Right atrium auricular region (tissue), 2 donors: Measurements from ENCODE around the gene SUSD4. TPM values are rescaled to one million over a fixed set of nuclear protein-coding genes. Genes with fewer than 3 reads are reported as not detected.
"Not testable (repeated sequence)": the region's sequence is repeated elsewhere in the genome, so short reads cannot be mapped to it uniquely, and the experiment has no call there.

ENCODE experiments used
- DNase-seq: peaks from one replicate; pipeline ENCODE4 v3.0.0-alpha.2; 2019; ENCODE audit warnings: low spot score
- H3K27ac ChIP-seq, 2 donors: fragments of 200-600 bp; sonication (generic); 1 replicate in 1 of 2; 2 replicates in 1 of 2; pipeline ENCODE4 v1.5.1; 2016 to 2019
- H3K27me3 ChIP-seq, 2 donors: fragments of 200-600 bp; sonication (generic); one replicate each; pipeline versions ENCODE4 v1.5.1 to v1.6.0; 2017 to 2019
- H3K36me3 ChIP-seq: fragments of 200-600 bp; sonication (generic); one replicate; pipeline ENCODE4 v1.5.1; 2016
- H3K4me1 ChIP-seq, 2 donors: fragments of 200-600 bp; sonication (generic); one replicate each; pipeline versions ENCODE4 v1.5.1 to v1.6.0; 2017 to 2019
- H3K4me3 ChIP-seq, 2 donors: fragments of 200-600 bp; sonication (generic); 1 replicate in 1 of 2; 2 replicates in 1 of 2; pipeline ENCODE4 v1.5.1; 2017 to 2019; ENCODE audit warnings: mild to moderate bottlenecking in 1 of 2, moderate library complexity in 1 of 2
- H3K9me3 ChIP-seq, 2 donors: fragments of 200-600 bp; sonication (generic); one replicate each; pipeline ENCODE4 v1.5.1; 2019
- total RNA-seq, 2 donors: library from RNA; depleted of rRNA; stranded (reverse); fragments of >200 nt; gene quantifications; one replicate each; pipeline ENCODE4 v1.1.0, GENCODE V29; 2016
- TF ChIP-seq, protein P1 (sequence below), 2 donors: fragments of 200-600 bp; sonication (generic); IDR thresholded peaks; one replicate each; pipeline ENCODE4 v1.5.1; 2019; ENCODE audit warnings: antibody characterized with exemption in 2 of 2

The SUSD4 gene
- total RNA-seq, 2 donors from 2014 or later, result 8.9 to 17.7 TPM

DNA sequence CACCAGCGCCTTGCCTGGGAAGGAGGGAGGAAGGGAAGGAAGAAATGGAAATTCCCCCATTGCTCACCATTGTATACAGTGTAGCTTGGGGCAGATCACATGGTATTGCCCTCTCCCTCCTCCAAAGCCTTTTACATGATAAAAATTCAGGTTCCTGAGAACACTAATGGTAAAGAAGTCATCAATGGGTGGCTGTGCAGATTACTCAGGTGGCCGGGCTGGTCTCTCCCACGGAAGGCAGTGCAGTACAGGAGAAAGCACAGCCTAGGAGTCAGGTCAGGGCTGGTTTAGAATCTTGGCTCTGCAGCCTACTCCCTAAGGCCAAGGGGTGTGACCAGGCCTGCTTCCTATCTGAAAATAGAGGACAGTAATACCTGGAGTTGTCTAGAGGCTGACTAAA lies 107.9 kb downstream of the SUSD4 start:
- DNase-seq, result no peak
- Histone ChIP-seq H3K27ac (no peak overlapping the region), H3K4me3 (no peak overlapping the region), H3K4me1 (no peaks in the 10 kb centered on the region), H3K9me3 (no peaks in the 10 kb centered on the region), H3K36me3 (no peaks in the 10 kb centered on the region), H3K27me3 (no peaks in the 10 kb centered on the region)
- TF ChIP-seq, protein P1, sequence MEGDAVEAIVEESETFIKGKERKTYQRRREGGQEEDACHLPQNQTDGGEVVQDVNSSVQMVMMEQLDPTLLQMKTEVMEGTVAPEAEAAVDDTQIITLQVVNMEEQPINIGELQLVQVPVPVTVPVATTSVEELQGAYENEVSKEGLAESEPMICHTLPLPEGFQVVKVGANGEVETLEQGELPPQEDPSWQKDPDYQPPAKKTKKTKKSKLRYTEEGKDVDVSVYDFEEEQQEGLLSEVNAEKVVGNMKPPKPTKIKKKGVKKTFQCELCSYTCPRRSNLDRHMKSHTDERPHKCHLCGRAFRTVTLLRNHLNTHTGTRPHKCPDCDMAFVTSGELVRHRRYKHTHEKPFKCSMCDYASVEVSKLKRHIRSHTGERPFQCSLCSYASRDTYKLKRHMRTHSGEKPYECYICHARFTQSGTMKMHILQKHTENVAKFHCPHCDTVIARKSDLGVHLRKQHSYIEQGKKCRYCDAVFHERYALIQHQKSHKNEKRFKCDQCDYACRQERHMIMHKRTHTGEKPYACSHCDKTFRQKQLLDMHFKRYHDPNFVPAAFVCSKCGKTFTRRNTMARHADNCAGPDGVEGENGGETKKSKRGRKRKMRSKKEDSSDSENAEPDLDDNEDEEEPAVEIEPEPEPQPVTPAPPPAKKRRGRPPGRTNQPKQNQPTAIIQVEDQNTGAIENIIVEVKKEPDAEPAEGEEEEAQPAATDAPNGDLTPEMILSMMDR (IDR thresholded peaks at IDR 0.05), result no peak

DNA sequence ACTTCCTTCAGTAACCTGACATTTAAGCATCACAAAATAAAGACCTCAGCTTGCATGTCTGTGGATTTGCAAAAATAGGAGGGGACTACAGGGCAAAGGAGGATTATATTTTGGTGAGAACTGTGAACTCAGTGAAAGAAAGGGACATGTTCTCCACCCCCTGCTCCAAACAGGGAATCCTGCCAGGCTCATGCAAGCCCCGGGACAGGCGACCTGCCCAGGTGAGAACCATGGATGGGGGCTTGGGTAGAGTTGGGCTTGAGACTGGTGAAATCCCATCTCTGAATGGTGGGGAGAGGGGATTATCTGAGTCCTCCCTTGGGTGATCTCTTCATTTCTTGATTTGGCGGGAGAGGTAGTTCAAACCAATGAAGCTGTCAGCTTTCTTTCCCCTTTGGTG lies 110.1 kb downstream of the SUSD4 start:
- Histone ChIP-seq H3K36me3 (no peaks in the 10 kb centered on the region), H3K9me3 (no peaks in the 10 kb centered on the region), H3K27ac (no peak overlapping the region), H3K4me3 (no peak overlapping the region), H3K4me1 (no peaks in the 10 kb centered on the region), H3K27me3 (no peaks in the 10 kb centered on the region)
- DNase-seq, result peak; percentile 49
- TF ChIP-seq, protein P1 (IDR thresholded peaks at IDR 0.05), result no peak

DNA sequence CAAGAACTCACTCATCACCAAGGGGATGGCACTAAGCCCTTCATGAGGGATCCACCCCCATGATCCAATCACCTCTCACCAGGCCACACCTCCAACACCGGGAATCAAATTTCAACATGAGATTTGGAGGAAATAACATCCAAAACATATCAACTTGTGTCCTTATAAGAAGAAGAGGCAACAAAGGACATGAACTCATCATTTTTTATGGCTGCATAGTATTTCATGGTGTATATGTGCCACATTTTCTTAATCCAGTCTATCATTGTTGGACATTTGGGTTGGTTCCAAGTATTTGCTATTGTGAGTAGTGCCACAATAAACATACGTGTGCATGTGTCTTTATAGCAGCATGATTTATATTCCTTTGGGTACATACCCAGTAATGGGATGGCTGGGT lies 112.6 kb downstream of the SUSD4 start:
- H3K9me3 ChIP-seq, H3K4me1 ChIP-seq, H3K36me3 ChIP-seq, H3K27ac ChIP-seq, H3K4me3 ChIP-seq, H3K27me3 ChIP-seq, DNase-seq: not testable (repeated sequence)

DNA sequence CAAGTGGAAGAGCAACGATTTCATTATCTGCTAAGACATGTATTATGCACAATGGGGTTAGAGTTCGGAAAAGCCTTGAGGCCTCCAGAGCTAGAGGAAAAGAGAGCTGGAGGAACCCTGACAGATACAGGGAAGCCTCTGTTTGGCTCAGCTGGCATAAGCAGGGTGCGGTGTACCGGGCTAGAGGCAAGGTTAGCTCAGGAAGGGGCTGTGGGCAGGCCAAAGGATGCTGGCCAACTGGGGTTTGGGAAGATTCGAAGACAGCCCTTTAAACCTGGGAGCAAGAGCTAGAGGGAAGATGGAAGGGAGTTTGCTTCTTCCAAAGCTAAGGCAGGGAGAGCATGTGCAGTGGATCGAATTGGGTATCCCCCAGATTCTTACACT lies 113.4 kb downstream of the SUSD4 start:
- DNase-seq, result peak; percentile 9
- Histone ChIP-seq H3K27me3 (no peaks in the 10 kb centered on the region), H3K4me1 (no peaks in the 10 kb centered on the region), H3K9me3 (no peaks in the 10 kb centered on the region), H3K4me3 (no peak overlapping the region), H3K27ac (no peak overlapping the region), H3K36me3 (no peaks in the 10 kb centered on the region)
- TF ChIP-seq, protein P1 (IDR thresholded peaks at IDR 0.05), result no peak

DNA sequence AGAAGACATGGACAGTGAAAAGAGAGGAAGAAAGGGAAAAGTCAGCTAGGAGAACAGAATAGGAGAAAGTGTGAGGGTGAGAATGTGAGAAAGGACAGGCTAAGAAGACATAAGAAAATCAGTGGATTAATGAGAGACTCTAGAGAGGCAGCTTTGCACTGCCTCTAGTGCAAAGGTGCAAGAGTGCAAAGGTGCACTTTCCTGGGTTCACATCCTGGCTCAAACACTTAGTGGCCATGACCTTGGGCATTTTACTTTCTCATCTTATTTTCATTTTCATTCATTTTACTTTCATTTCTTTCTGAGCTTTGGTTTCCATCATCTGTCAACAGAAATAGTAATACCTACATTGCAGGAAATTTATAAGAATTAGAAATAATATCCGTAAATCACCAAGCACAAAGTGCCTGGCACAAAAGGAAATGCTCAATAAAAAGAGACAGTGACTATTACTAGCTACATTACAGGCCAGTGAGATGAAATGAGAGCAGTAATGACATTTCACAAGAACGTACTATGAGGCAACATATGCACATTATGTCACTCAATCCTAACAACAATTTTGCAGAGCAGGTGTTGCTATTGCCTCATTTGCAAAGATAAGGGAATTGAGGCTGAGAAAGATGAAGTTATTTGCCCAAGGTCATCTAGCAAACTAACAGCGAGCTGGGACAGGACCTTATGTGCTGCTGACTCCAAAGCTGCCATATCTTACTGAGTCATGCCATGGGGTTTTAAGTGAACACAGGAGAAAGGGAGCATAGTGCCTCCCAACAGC lies 113.9 kb downstream of the SUSD4 start:
- Histone ChIP-seq H3K4me3 (no peak overlapping the region), H3K27ac (no peak overlapping the region), H3K36me3 (no peaks in the 10 kb centered on the region), H3K27me3 (no peaks in the 10 kb centered on the region), H3K9me3 (no peaks in the 10 kb centered on the region), H3K4me1 (no peaks in the 10 kb centered on the region)
- TF ChIP-seq, protein P1 (IDR thresholded peaks at IDR 0.05), result no peak
- peak; percentile 9 for DNase-seq

DNA sequence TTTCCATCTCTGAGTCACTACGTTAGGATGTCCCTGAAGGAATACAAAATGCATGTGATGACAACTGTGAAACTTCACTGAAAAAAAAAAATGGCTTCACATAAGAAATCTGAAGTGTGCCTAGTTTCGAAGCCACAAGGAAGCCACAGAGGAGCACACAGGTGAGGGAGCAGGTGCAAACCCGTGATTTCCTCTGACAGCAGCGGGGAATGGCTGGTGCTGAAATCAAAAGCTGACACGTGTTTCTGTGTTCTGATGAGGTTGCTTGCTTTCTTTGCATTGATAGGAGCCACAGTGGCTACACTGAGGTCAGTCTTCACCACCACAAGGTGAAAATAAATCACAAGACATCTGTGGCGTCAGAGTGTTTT lies 115.2 kb downstream of the SUSD4 start:
- TF ChIP-seq, protein P1 (IDR thresholded peaks at IDR 0.05), result no peak
- Histone ChIP-seq H3K4me3 (no peak overlapping the region), H3K27ac (no peak overlapping the region), H3K4me1 (no peaks in the 10 kb centered on the region), H3K9me3 (no peaks in the 10 kb centered on the region), H3K36me3 (no peaks in the 10 kb centered on the region), H3K27me3 (no peaks in the 10 kb centered on the region)
- no peak for DNase-seq
